ENCODE data around the gene HPCAL1. TPM values are rescaled to one million over a fixed set of nuclear protein-coding genes. Genes with fewer than 3 reads are reported as not detected.

Gene HPCAL1
- total RNA-seq, 3 donors from 2014 or later, result 42.0 to 98.1 (median 47.7) TPM

DNA sequence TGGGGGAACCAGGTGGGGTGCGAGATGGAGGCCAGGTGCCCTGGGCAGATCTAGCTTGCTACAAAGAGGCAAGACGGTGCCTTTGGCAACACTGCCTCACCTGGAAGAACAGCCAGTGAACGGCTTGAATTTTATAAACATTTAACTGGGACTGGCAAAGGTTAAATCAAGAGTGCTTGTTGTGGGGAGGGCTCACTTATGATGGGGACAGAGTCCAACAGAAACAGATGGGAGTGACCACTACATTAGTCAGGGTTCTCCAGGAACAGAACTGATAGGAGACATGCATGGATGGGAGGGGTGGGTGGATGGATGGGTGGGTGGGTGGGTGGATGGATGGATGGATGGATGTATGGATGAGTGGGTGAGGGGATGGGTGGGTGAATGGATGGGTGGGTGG, 126.2 kb downstream of the HPCAL1 start:
- no peaks in the 10 kb centered on the region for H3K36me3 ChIP-seq (ENCODE audit: low read depth)
- DNase-seq (peak in 2 of 3 donors; percentile 39 to 42), ATAC-seq (peak; percentile 51)
- intact Hi-C loops (cut with DNase I, micrococcal nuclease), result no loop called here
- peaks cover 23% of the 10 kb centered on the region for H3K4me1 ChIP-seq (ENCODE audit: low read depth)
- TF ChIP-seq, protein P1, sequence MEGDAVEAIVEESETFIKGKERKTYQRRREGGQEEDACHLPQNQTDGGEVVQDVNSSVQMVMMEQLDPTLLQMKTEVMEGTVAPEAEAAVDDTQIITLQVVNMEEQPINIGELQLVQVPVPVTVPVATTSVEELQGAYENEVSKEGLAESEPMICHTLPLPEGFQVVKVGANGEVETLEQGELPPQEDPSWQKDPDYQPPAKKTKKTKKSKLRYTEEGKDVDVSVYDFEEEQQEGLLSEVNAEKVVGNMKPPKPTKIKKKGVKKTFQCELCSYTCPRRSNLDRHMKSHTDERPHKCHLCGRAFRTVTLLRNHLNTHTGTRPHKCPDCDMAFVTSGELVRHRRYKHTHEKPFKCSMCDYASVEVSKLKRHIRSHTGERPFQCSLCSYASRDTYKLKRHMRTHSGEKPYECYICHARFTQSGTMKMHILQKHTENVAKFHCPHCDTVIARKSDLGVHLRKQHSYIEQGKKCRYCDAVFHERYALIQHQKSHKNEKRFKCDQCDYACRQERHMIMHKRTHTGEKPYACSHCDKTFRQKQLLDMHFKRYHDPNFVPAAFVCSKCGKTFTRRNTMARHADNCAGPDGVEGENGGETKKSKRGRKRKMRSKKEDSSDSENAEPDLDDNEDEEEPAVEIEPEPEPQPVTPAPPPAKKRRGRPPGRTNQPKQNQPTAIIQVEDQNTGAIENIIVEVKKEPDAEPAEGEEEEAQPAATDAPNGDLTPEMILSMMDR (IDR thresholded peaks at IDR 0.05), result no peak
- no peaks in the 10 kb centered on the region for H3K9me3 ChIP-seq
- no peak overlapping the region for H3K4me3 ChIP-seq

DNA sequence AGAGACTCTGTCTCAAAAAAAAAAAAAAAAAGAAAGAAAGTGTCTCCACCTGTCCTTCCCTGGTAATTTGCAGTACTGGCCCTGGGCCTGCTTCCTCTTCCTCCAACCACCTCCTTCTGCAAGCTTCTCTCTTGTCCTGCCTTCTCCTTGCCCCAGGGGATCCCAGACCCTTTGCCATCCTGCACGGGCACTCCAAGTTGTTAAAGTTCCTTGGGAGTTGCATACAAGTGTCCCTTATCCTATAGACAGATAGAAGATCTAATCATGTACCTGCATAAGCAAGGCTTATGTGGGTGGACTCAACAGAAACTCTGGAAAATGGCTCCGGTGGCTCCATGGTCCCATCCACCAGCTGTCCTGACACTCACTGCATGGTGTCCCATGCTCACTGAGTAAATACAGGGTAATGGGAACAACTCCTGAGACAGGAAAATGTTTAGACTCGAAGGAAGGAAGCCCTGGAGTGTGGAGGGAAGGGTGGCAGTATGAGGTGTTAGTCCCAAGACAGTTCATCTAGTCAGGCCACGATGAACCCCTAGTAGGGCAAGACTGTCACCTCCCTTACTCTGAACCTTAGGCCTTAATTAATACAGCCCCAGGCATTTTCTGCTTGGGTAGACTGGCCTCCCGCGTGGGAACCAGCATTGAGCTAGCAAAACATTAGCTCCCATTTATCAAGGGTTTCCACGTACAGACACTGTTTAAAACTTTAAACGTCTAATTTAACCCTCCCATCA, 128.3 kb downstream of the HPCAL1 start:
- TF ChIP-seq, protein P1 (IDR thresholded peaks at IDR 0.05), result no peak
- Histone ChIP-seq H3K36me3 (ENCODE audit: low read depth) (no peaks in the 10 kb centered on the region), H3K4me3 (no peak overlapping the region), H3K9me3 (no peaks in the 10 kb centered on the region), H3K4me1 (ENCODE audit: low read depth) (peaks cover 27% of the 10 kb centered on the region)
- ATAC-seq (no peak), DNase-seq (peak in 1 of 3 donors; percentile 10)
- intact Hi-C loops (cut with DNase I, micrococcal nuclease), result loop anchor here (5.0 to 10.0 kb wide), 3 partner anchors 304 to 356 kb away; partner anchors contain the start of gene RRM2 (in 1 of the 2)

DNA sequence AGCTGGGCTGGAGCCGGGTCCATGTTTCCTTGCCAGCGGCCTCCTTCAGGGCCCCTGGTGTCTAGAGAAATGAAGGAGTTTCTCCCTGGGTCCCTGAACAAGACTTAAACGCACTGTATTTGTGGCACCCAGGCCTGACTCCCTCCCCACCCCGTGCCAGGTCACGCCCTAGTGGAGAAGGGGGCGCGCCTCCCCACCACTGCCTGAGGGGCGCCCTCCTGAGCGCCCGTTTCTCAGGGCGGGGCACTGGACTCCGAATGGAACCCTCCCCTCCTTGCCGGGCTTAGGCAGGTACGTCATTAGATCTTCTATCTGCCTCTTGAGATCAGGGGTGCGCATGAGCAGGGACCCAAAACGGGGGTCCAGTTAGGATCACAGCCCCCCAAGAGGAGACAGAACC, 129.1 kb downstream of the HPCAL1 start:
- peaks cover 27% of the 10 kb centered on the region for H3K4me1 ChIP-seq (ENCODE audit: low read depth)
- TF ChIP-seq, protein P1 (IDR thresholded peaks at IDR 0.05), result no peak
- intact Hi-C loops (cut with DNase I, micrococcal nuclease), result loop anchor here (5.0 to 10.0 kb wide), 3 partner anchors 304 to 357 kb away; partner anchors contain the start of gene RRM2 (in 1 of the 2)
- ATAC-seq (peak; percentile 23), DNase-seq (peak; percentile 47 to 65 (median 57))
- H3K4me3 ChIP-seq, result no peak overlapping the region
- no peaks in the 10 kb centered on the region for H3K9me3 ChIP-seq
- H3K36me3 ChIP-seq (ENCODE audit: low read depth), result no peaks in the 10 kb centered on the region

DNA sequence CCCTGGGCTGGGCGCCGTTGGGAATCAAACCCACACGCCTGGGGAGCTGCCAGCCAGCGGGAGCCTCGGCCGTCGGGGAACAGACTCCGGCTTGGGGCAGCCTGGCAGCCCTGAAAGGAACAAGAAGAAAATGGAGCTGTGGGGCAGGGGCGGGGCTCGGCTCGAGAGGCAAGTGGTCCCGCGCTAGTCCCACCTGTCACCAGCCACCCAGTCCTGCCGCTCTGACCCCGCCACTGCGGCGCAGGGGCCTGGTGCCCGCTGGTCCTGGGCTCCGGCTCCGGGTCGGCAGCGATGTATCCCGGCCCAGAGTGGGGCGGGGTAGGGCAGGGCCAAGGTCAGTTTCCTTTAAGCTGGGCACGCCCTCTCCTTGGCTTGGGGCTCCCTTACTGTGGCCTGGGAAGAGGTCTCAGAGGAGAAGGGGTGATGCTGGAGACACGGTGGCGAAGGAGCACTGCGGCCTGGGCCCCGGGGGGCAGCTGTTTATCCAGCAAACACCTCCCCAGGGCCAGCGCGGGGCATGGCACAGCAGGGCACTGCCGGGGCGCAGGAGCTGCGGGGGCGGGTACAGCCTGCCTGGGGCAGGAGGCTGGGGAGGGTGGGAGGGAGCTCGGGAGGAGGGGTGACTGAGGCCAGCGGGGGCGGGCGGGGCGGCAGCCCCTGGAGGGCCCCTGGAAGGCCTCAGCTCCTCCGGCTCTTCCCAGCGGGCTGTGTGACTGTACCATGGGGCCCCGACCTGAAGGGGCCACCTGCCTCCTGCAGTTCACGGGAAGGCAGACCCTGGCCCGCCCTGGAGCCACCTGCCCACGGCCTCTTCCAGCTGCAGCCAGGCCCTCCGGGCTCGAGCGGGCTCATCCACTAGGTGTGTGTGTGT, 129.8 kb downstream of the HPCAL1 start:
- no peak overlapping the region for H3K4me3 ChIP-seq
- H3K4me1 ChIP-seq (ENCODE audit: low read depth), result peaks cover 27% of the 10 kb centered on the region
- intact Hi-C loops (cut with DNase I, micrococcal nuclease), result loop anchor here (5.0 to 10.0 kb wide), 3 partner anchors 305 to 358 kb away; partner anchors contain the start of gene RRM2 (in 1 of the 2)
- TF ChIP-seq, protein P1 (IDR thresholded peaks at IDR 0.05), result no peak
- ATAC-seq, result peak; percentile 79
- H3K9me3 ChIP-seq, result no peaks in the 10 kb centered on the region
- peak; percentile 78 to 83 (median 81) for DNase-seq
- no peaks in the 10 kb centered on the region for H3K36me3 ChIP-seq (ENCODE audit: low read depth)

DNA sequence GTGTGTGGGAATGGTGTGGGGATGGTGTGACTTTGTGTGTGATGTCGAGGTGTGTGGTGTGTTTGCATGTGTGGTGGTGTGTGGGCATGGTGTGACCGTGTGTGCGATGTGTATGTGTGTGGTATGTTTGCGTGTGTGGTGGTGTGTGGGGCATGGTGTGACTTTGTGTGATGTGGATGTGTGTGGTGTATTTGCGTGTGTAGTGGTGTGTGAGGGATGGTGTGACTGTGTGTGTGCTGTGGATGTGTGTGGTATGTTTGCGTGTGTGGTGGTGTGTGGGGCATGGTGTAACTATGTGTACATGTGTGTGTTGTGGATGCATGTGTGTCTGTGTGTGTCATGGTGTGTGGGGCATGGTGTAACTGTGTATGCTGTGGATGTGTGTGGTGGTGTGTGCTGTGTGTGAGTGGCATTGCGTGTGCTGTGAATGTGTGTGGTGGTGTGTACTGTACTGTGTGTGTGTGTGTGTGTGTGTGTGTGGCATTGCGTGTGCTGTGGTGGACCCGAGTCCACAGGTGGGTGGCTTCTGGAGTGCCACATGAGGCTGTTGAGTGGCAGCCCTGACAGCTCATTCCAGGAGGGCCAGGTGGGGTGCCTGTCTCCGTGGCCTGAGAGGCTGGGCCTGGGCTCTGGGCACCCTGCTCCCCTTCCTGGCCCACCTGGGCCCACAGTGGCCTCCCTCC, 130.7 kb downstream of the HPCAL1 start:
- DNase-seq (peak in 1 of 3 donors; percentile 34), ATAC-seq (no peak)
- TF ChIP-seq, protein P1 (IDR thresholded peaks at IDR 0.05), result no peak
- Histone ChIP-seq H3K4me1 (ENCODE audit: low read depth) (peaks cover 26% of the 10 kb centered on the region), H3K4me3 (no peak overlapping the region), H3K36me3 (ENCODE audit: low read depth) (no peaks in the 10 kb centered on the region), H3K9me3 (no peaks in the 10 kb centered on the region)
- intact Hi-C loops (cut with DNase I, micrococcal nuclease), result loop anchor here (5.0 to 10.0 kb wide), 3 partner anchors 306 to 359 kb away; partner anchors contain the start of gene RRM2 (in 1 of the 2)
